GM12891 (cell line): ENCODE data around the gene CFAP410.

Experiments used
- DNase-seq: peaks from one replicate; pipeline ENCODE4 v3.0.0; 2011; ENCODE audit warnings: low spot score; ENCODE audit not compliant: insufficient read length
- FAIRE-seq: peaks from 2 replicates; lab custom pipeline; 2011; peaks lifted over from hg19 to GRCh38; lab: Jason Lieb, UNC
- PAX5 ChIP-seq: IDR thresholded peaks from 2 replicates; pipeline ENCODE4 v1.6.1; 2011; ENCODE audit warnings: low read length, moderate library complexity, mild to moderate bottlenecking; ENCODE audit not compliant: insufficient read depth, severe bottlenecking
- POLR2A ChIP-seq: IDR thresholded peaks from 2 replicates; pipeline ENCODE4 v1.6.1; 2011; ENCODE audit warnings: low read depth, low read length, control low read depth
- POLR2AphosphoS5 ChIP-seq: IDR thresholded peaks from 2 replicates; pipeline ENCODE4 v1.6.1; 2011; ENCODE audit warnings: low read depth, low read length, control low read depth
- POU2F2 ChIP-seq: IDR thresholded peaks from 2 replicates; pipeline ENCODE4 v1.6.1; 2011; ENCODE audit warnings: low read depth, mild to moderate bottlenecking, control low read depth, low read length, moderate library complexity
- SPI1 ChIP-seq: IDR thresholded peaks from 2 replicates; pipeline ENCODE4 v1.6.1; 2011; ENCODE audit warnings: low read depth, low read length, control low read depth
- TAF1 ChIP-seq: IDR thresholded peaks from 2 replicates; pipeline ENCODE4 v1.6.1; 2011; ENCODE audit warnings: low read depth, low read length, control low read depth

Gene CFAP410

GRCh38 chr21:44326716-44327602 lies 12.2 kb downstream of the CFAP410 start:
- DNase-seq (no peak), FAIRE-seq (no peak)
- no peak for TF ChIP-seq POU2F2
- no peak for TF ChIP-seq TAF1
- no peak; the same call in 1 of the 2 replicates for TF ChIP-seq POLR2AphosphoS5

GRCh38 chr21:44326272-44326647 lies 12.9 kb downstream of the CFAP410 start:
- no peak for FAIRE-seq

GRCh38 chr21:44325386-44326271 lies 13.6 kb downstream of the CFAP410 start:
- DNase-seq (no peak), FAIRE-seq (no peak)
- TF ChIP-seq POLR2A (no peak), SPI1 (no peak), PAX5 (no peak), POU2F2 (no peak), POLR2AphosphoS5 (no peak), TAF1 (no peak)

More at GRCh38 chr21:44326272-44326647, 12.9 kb downstream of the CFAP410 start:
- TF ChIP-seq POU2F2 = no peak
- no peak for TF ChIP-seq POLR2A
- no peak for TF ChIP-seq SPI1
- TF ChIP-seq PAX5 = no peak
- TF ChIP-seq TAF1 = no peak
- TF ChIP-seq POLR2AphosphoS5 = no peak
- no peak for DNase-seq

- FAIRE-seq (no peak), DNase-seq (no peak)
- TF ChIP-seq PAX5 (no peak), SPI1 (no peak), TAF1 (no peak), POLR2AphosphoS5 (no peak), POU2F2 (no peak), POLR2A (no peak)
These were observed 14.4 kb downstream of the CFAP410 start for GRCh38 chr21:44324854-44325107.

- DNase-seq = no peak
- TF ChIP-seq POLR2AphosphoS5 (no peak), POLR2A (no peak), SPI1 (no peak), PAX5 (no peak), TAF1 (no peak), POU2F2 (no peak)
- FAIRE-seq = no peak
These were observed 14.9 kb downstream of the CFAP410 start for GRCh38 chr21:44324106-44324853.

- no peak for TF ChIP-seq TAF1
- TF ChIP-seq SPI1 = no peak
- no peak for TF ChIP-seq POU2F2
- TF ChIP-seq PAX5 = no peak
- TF ChIP-seq POLR2A = no peak
- TF ChIP-seq POLR2AphosphoS5 = no peak
- no peak for DNase-seq
- no peak for FAIRE-seq
These were observed 15.6 kb downstream of the CFAP410 start for GRCh38 chr21:44323591-44323990.

GRCh38 chr21:44322621-44323325 lies 16.4 kb downstream of the CFAP410 start:
- TF ChIP-seq SPI1 (no peak), POU2F2 (no peak)
- FAIRE-seq (no peak), DNase-seq (no peak)

- FAIRE-seq (no peak), DNase-seq (no peak)
- TF ChIP-seq SPI1 = no peak
- TF ChIP-seq TAF1 = no peak
- no peak for TF ChIP-seq POLR2A
- no peak for TF ChIP-seq POU2F2
- no peak for TF ChIP-seq PAX5
- no peak for TF ChIP-seq POLR2AphosphoS5
These were observed 17.2 kb downstream of the CFAP410 start for GRCh38 chr21:44321846-44322450.
